ENCODE results near the gene STEEP1. TPM values are rescaled to one million over a fixed set of nuclear protein-coding genes. Genes with fewer than 3 reads are reported as not detected.

Gene STEEP1
- total RNA-seq, 3 donors from 2014 or later (not counting 1 experiment from before 2014, with no cell fraction given): 23.5 to 29.2 (median 23.8) TPM

DNA sequence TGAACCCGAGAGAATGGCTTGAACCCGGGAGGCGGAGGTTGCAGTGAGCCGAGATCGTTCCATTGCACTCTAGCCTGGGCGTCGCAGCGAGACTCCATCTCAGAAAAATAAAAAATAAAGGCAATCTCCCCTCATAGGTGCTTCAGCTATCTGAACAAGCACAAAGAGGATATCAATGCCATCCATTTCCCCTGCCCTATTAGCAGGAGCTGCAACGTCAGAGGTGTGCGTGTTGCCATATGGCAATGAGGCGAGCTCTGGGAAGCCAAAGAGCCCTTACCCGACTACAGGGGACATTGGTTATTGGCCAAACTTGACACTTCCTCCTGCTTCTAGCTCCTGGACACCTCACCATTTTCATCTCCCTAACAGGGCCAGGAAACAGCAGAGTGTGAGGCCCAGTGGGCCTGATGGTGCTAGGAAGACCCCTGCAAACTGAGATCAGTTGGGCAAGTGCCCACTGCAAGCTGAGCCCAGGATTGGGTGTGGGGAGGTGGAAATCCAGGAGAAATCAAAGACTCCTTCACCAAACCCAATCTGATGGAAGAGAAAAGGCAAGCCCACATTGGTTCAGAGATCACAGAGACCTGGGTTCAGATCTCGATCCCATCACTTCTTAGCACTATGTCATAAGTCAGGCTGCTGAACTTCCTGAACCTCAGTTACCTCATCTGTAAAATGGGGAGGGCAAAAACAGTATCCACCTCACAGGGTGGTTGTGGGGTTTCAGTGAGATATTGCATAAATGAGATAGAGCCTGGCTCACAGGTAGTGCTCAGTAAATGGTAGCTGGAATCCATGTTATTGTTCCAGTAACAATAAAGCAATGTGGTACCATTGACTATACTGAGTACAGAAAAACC, 75.8 kb downstream of the STEEP1 start:
- WGBS (ENCODE audit: insufficient coverage): 80% methylated on average over 11 of the region's 13 CpGs
- H3K27me3 Mint-ChIP-seq (ENCODE audit: low read depth in 2 of 2): no peaks in the 10 kb centered on the region

DNA sequence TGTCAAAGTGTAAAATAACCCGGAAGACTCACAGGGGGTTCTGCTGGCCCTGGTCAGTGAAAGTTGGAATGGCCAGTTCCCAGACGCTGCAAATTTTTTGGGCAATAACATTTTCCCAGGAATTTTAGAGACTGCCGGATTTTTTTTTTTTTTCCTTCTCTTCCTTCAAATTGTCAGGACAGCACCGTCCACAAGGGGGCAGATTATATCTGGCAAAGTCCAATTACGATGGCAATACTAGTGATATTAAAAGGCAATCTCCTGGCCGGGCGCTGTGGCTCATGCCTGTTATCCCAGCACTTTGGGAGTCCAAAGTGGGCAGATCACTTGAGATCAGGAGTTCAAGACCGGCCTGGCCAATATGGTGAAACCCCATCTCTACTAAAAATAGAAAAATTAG, 76.5 kb downstream of the STEEP1 start:
- Mint-ChIP-seq H3K36me3 (no peaks in the 10 kb centered on the region), H3K27me3 (ENCODE audit: low read depth in 2 of 2) (no peaks in the 10 kb centered on the region), H3K4me1 (no peaks in the 10 kb centered on the region), H3K9me3 (no peaks in the 10 kb centered on the region), H3K27ac (no peak overlapping the region), H3K4me3 (no peak overlapping the region)
- Histone ChIP-seq H3K27ac (ENCODE audit: low read length) (no peak overlapping the region), H3K4me1 (ENCODE audit: control insufficient read depth, insufficient read depth, low read length) (no peaks in the 10 kb centered on the region), H3K9me3 (ENCODE audit: control insufficient read depth, insufficient read depth, low read length) (no peaks in the 10 kb centered on the region), H3K36me3 (ENCODE audit: control insufficient read depth, insufficient read depth, low read length) (no peaks in the 10 kb centered on the region), H3K27me3 (ENCODE audit: control insufficient read depth, insufficient read depth, low read length) (no peaks in the 10 kb centered on the region), H3K4me3 (ENCODE audit: low read length) (no peak overlapping the region)
- TF ChIP-seq, protein P1, sequence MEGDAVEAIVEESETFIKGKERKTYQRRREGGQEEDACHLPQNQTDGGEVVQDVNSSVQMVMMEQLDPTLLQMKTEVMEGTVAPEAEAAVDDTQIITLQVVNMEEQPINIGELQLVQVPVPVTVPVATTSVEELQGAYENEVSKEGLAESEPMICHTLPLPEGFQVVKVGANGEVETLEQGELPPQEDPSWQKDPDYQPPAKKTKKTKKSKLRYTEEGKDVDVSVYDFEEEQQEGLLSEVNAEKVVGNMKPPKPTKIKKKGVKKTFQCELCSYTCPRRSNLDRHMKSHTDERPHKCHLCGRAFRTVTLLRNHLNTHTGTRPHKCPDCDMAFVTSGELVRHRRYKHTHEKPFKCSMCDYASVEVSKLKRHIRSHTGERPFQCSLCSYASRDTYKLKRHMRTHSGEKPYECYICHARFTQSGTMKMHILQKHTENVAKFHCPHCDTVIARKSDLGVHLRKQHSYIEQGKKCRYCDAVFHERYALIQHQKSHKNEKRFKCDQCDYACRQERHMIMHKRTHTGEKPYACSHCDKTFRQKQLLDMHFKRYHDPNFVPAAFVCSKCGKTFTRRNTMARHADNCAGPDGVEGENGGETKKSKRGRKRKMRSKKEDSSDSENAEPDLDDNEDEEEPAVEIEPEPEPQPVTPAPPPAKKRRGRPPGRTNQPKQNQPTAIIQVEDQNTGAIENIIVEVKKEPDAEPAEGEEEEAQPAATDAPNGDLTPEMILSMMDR (IDR thresholded peaks at IDR 0.05): peak; percentile 48
- intact Hi-C loops (cut with micrococcal nuclease): no loop called here
- DNase-seq (peak in 1 of 2 donors; percentile 68), ATAC-seq (peak in 2 of 3 donors; percentile 40 to 47)
- WGBS (ENCODE audit: insufficient coverage): 23% methylated on average over 6 of the region's 8 CpGs

More for the DNA sequence above, 75.8 kb downstream of the STEEP1 start:
- no peak for DNase-seq
- Mint-ChIP-seq H3K27ac (no peak overlapping the region), H3K36me3 (no peaks in the 10 kb centered on the region), H3K4me3 (no peak overlapping the region), H3K4me1 (no peaks in the 10 kb centered on the region), H3K9me3 (no peaks in the 10 kb centered on the region)
- no peak overlapping the region for H3K27ac ChIP-seq (ENCODE audit: low read length)
- no peaks in the 10 kb centered on the region for H3K4me1 ChIP-seq (ENCODE audit: control insufficient read depth, insufficient read depth, low read length)
- H3K27me3 ChIP-seq (ENCODE audit: control insufficient read depth, insufficient read depth, low read length): no peaks in the 10 kb centered on the region
- H3K36me3 ChIP-seq (ENCODE audit: control insufficient read depth, insufficient read depth, low read length): no peaks in the 10 kb centered on the region
- TF ChIP-seq, protein P1 (IDR thresholded peaks at IDR 0.05): no peak
- ATAC-seq: no peak
- intact Hi-C loops (cut with micrococcal nuclease): no loop called here
- H3K9me3 ChIP-seq (ENCODE audit: control insufficient read depth, insufficient read depth, low read length): no peaks in the 10 kb centered on the region
- no peak overlapping the region for H3K4me3 ChIP-seq (ENCODE audit: low read length)

Other genes starting within 250 kb of the STEEP1 start
- 1 to 10 TPM; 5.4 to 7.3 (median 6.4) TPM for gene SLC25A43, start 166.1 kb downstream of the STEEP1 start, total RNA-seq
- gene SLC25A5, start 97.0 kb downstream of the STEEP1 start, total RNA-seq: 100 to 1,000 TPM; 148 to 182 (median 162) TPM
- 100 to 1,000 TPM in 1 of 3 donors, 10 to 100 TPM in 2; 88.4 to 125 (median 91.0) TPM for gene UBE2A, start 9.2 kb upstream of the STEEP1 start, total RNA-seq
- gene NKRF, start 41.0 kb upstream of the STEEP1 start, total RNA-seq: 1 to 10 TPM; 6.7 to 9.2 (median 6.9) TPM
- 100 to 1,000 TPM; 138 to 202 (median 158) TPM for gene SEPTIN6, start 127.8 kb upstream of the STEEP1 start, total RNA-seq
- under 1 TPM in 1 of 3 donors, not detected in 2; 0.23 TPM for gene SOWAHD, start 193.2 kb upstream of the STEEP1 start, total RNA-seq
- gene RPL39, start 226.2 kb upstream of the STEEP1 start, total RNA-seq: 1,000 to 10,000 TPM; 1,040 to 1,487 (median 1,381) TPM

Data from natural killer cell (primary cell).